Neural cell (in vitro differentiated cells): ENCODE measurements around the gene SEC24D. TPM values are rescaled to one million over a fixed set of nuclear protein-coding genes. Genes with fewer than 3 reads are reported as not detected.

Experiments
- H2AFZ ChIP-seq: fragments of 200-600, 300-800 bp; sonication (generic), shearing (Covaris generic); 2 replicates; pipeline ENCODE4 v1.6.0; 2014; ENCODE audit warnings: low read depth, mild to moderate bottlenecking, antibody characterized with exemption, low read length, moderate library complexity
- H3F3A ChIP-seq: fragments of 200-600 bp; shearing (Covaris generic); 2 replicates; pipeline ENCODE4 v1.6.1; 2016; ENCODE audit warnings: mild to moderate bottlenecking, moderate library complexity, mixed read lengths, antibody characterized with exemption, low read length; ENCODE audit not compliant: insufficient read depth, poor library complexity, severe bottlenecking
- H3K27ac ChIP-seq: fragments of 200-600, 300-800 bp; sonication (generic), shearing (Covaris generic); 2 replicates; pipeline ENCODE4 v1.5.1; 2014; ENCODE audit warnings: mild to moderate bottlenecking, low read length, moderate library complexity
- H3K27me3 ChIP-seq: fragments of 300-800, 200-600 bp; sonication (generic), shearing (Covaris generic); 2 replicates; pipeline ENCODE4 v1.6.0; 2014; ENCODE audit warnings: mild to moderate bottlenecking, low read depth, low read length, moderate library complexity; ENCODE audit not compliant: insufficient read depth
- H3K36me3 ChIP-seq: fragments of 300-800, 200-600 bp; sonication (generic), shearing (Covaris generic); 2 replicates; pipeline ENCODE4 v1.5.1; 2014; ENCODE audit warnings: mild to moderate bottlenecking, antibody characterized with exemption, low read length, moderate library complexity; ENCODE audit not compliant: insufficient read depth
- H3K4me2 ChIP-seq: fragments of 300-800, 200-600 bp; sonication (generic), shearing (Covaris generic); 2 replicates; pipeline ENCODE4 v1.6.0; 2014; ENCODE audit warnings: mild to moderate bottlenecking, low read length
- H3K4me3 ChIP-seq: fragments of 300-800, 200-600 bp; sonication (generic), shearing (Covaris generic); 2 replicates; pipeline ENCODE4 v1.5.1; 2014; ENCODE audit warnings: mild to moderate bottlenecking, low read length, moderate library complexity
- H3K79me2 ChIP-seq: fragments of 200-600 bp; shearing (Covaris generic); replicated peaks from 2 replicates; pipeline ENCODE4 v1.6.0; 2014; ENCODE audit warnings: mild to moderate bottlenecking, low read length, moderate library complexity; ENCODE audit not compliant: insufficient read depth
- H3K9ac ChIP-seq: fragments of 300-800, 200-600 bp; sonication (generic), shearing (Covaris generic); 2 replicates; pipeline ENCODE4 v1.6.1; 2016; ENCODE audit warnings: mild to moderate bottlenecking, low read length, mixed read lengths
- H3K9me2 ChIP-seq: fragments of 200-600 bp; shearing (Covaris generic); 2 replicates; pipeline ENCODE4 v1.6.1; 2016; ENCODE audit warnings: mild to moderate bottlenecking, low read length, mixed read lengths; ENCODE audit not compliant: insufficient read depth
- H3K9me3 ChIP-seq: fragments of 200-600, 300-800 bp; sonication (generic), shearing (Covaris generic); 2 replicates; pipeline ENCODE4 v1.6.1; 2016; ENCODE audit warnings: mild to moderate bottlenecking, mixed run types, low read length, moderate library complexity, mixed read lengths
- H4K20me1 ChIP-seq: fragments of 200-600 bp; shearing (Covaris generic); 2 replicates; pipeline ENCODE4 v1.6.1; 2016; ENCODE audit warnings: mild to moderate bottlenecking, mixed run types; ENCODE audit not compliant: insufficient read depth
- CTCF ChIP-seq: fragments of 450-650 bp; IDR thresholded peaks from 2 replicates; pipeline ENCODE4 v1.5.1; 2014; ENCODE audit warnings: antibody characterized with exemption, mild to moderate bottlenecking, moderate library complexity; ENCODE audit not compliant: poor library complexity, severe bottlenecking
- EP300 ChIP-seq: fragments of 450-650 bp; conservative IDR thresholded peaks from 2 replicates; pipeline ENCODE4 v1.6.1; 2014; ENCODE audit warnings: antibody characterized with exemption, mild to moderate bottlenecking, moderate library complexity; ENCODE audit not compliant: poor library complexity, severe bottlenecking
- EZH2 ChIP-seq: fragments of 200-600, 300-800 bp; shearing (Covaris generic), sonication (generic); IDR thresholded peaks from 2 replicates; pipeline ENCODE4 v1.6.1; 2014; ENCODE audit warnings: antibody characterized with exemption, low read length, borderline replicate concordance, mild to moderate bottlenecking; ENCODE audit not compliant: insufficient read depth, poor library complexity, severe bottlenecking
- MXI1 ChIP-seq: fragments of 450-650 bp; conservative IDR thresholded peaks from 2 replicates; pipeline ENCODE4 v1.6.1; 2014; ENCODE audit warnings: antibody characterized with exemption, mild to moderate bottlenecking; ENCODE audit not compliant: poor library complexity, severe bottlenecking
- POLR2AphosphoS5 ChIP-seq: IDR thresholded peaks from 2 replicates; pipeline ENCODE4 v1.6.1; 2012
- RAD21 ChIP-seq: fragments of 450-650 bp; conservative IDR thresholded peaks from 2 replicates; pipeline ENCODE4 v1.6.1; 2014; ENCODE audit warnings: antibody characterized with exemption, mild to moderate bottlenecking, moderate library complexity
- REST ChIP-seq: IDR thresholded peaks from 2 replicates; pipeline ENCODE4 v1.6.1; 2012; ENCODE audit warnings: borderline replicate concordance
- SMC3 ChIP-seq: fragments of 450-650 bp; conservative IDR thresholded peaks from 2 replicates; pipeline ENCODE4 v1.6.1; 2014; ENCODE audit warnings: antibody characterized with exemption, mild to moderate bottlenecking, moderate library complexity; ENCODE audit not compliant: poor library complexity
- TAF1 ChIP-seq: IDR thresholded peaks from 2 replicates; pipeline ENCODE4 v1.6.1; 2012; ENCODE audit warnings: low read depth
- polyA plus RNA-seq: library from polyadenylated mRNA; depleted of rRNA; stranded (reverse); fragments of >200 nt; gene quantifications from 2 replicates; pipeline ENCODE4 v1.2.3, GENCODE V29; 2014

The SEC24D gene
- polyA plus RNA-seq, 1 donor from 2014 or later, result 7.8 TPM

GRCh38 chr4:118787844-118788380, 48.0 kb downstream of the SEC24D start:
- Histone ChIP-seq H4K20me1 (no peaks in the 10 kb centered on the region), H3K27ac (no peak overlapping the region), H3K4me2 (no peak overlapping the region), H3F3A (no peaks in the 10 kb centered on the region), H3K9me3 (no peaks in the 10 kb centered on the region), H3K27me3 (no peaks in the 10 kb centered on the region), H2AFZ (no peak overlapping the region), H3K9ac (no peak overlapping the region), H3K9me2 (no peaks in the 10 kb centered on the region), H3K4me3 (no peak overlapping the region), H3K36me3 (no peaks in the 10 kb centered on the region), H3K79me2 (no peaks in the 10 kb centered on the region)
- no peak for TF ChIP-seq EP300
- no peak for TF ChIP-seq CTCF
- TF ChIP-seq TAF1, result no peak
- TF ChIP-seq RAD21, result no peak
- no peak for TF ChIP-seq POLR2AphosphoS5
- TF ChIP-seq EZH2, result no peak
- TF ChIP-seq REST, result no peak
- no peak for TF ChIP-seq MXI1
- TF ChIP-seq SMC3, result no peak

- H3K9me3 ChIP-seq, result no peaks in the 10 kb centered on the region
- no peak overlapping the region for H3K4me3 ChIP-seq
- H2AFZ ChIP-seq, result no peak overlapping the region
- H3K4me2 ChIP-seq, result no peak overlapping the region
- no peaks in the 10 kb centered on the region for H3K27me3 ChIP-seq
- no peaks in the 10 kb centered on the region for H3K36me3 ChIP-seq
- H4K20me1 ChIP-seq, result no peaks in the 10 kb centered on the region
- no peaks in the 10 kb centered on the region for H3F3A ChIP-seq
- no peaks in the 10 kb centered on the region for H3K9me2 ChIP-seq
- H3K9ac ChIP-seq, result no peak overlapping the region
- H3K27ac ChIP-seq, result no peak overlapping the region
- no peaks in the 10 kb centered on the region for H3K79me2 ChIP-seq
- TF ChIP-seq CTCF (no peak), REST (no peak), SMC3 (no peak), RAD21 (no peak), POLR2AphosphoS5 (no peak), EZH2 (no peak)
Measured at GRCh38 chr4:118784776-118785175, 51.1 kb downstream of the SEC24D start.
